Measurements from ENCODE around the gene ANKMY1. TPM values are rescaled to one million over a fixed set of nuclear protein-coding genes. Genes with fewer than 3 reads are reported as not detected.

Gene ANKMY1
- total RNA-seq, 4 donors from 2014 or later: 9.1 to 10.9 (median 10.2) TPM

GRCh38 chr2:240594511-240595380 is 37.0 kb upstream of the ANKMY1 start:
- peaks cover 25 to 100% (median 77%) of the 10 kb centered on the region in 4 donors for H3K36me3 ChIP-seq
- H3K9me3 ChIP-seq: no peaks in the 10 kb centered on the region
- H3K27me3 ChIP-seq: no peaks in the 10 kb centered on the region
- no peak for DNase-seq (ENCODE audit: extremely low spot score)
- peaks cover 21 to 44% (median 39%) of the 10 kb centered on the region in 4 donors for H3K4me1 ChIP-seq
- 88% methylated on average over 12 of the region's 34 CpGs for WGBS
- intact Hi-C loops (cut with DNase I): loop anchor here (5.0 kb wide), 1 partner anchor 37 kb away; the partner anchor contains the start of gene ANKMY1
- TF ChIP-seq POLR2A (IDR thresholded peaks at IDR 0.05; ENCODE audit: low read depth) (no peak), CTCF (IDR thresholded peaks at IDR 0.05) (no peak), EP300 (IDR thresholded peaks at IDR 0.05) (no peak), POLR2AphosphoS5 (IDR thresholded peaks at IDR 0.05) (no peak)
- H3K27ac ChIP-seq (replicated peaks in 1 of 4): no peak overlapping the region
- no peak overlapping the region for H3K4me3 ChIP-seq

- 72% methylated on average over 6 of the region's 19 CpGs for WGBS
- peaks cover 21 to 49% (median 42%) of the 10 kb centered on the region in 4 donors for H3K4me1 ChIP-seq
- TF ChIP-seq POLR2A (IDR thresholded peaks at IDR 0.05; ENCODE audit: low read depth): no peak
- no peaks in the 10 kb centered on the region for H3K27me3 ChIP-seq
- DNase-seq (ENCODE audit: extremely low spot score): no peak
- no peak overlapping the region for H3K4me3 ChIP-seq
- H3K9me3 ChIP-seq: no peaks in the 10 kb centered on the region
- peaks cover 24 to 98% (median 77%) of the 10 kb centered on the region in 4 donors for H3K36me3 ChIP-seq
- intact Hi-C loops (cut with DNase I): loop anchor here (5.0 kb wide), 1 partner anchor 37 kb away; the partner anchor contains the start of gene ANKMY1
- H3K27ac ChIP-seq (replicated peaks in 1 of 4): no peak overlapping the region
Measured at GRCh38 chr2:240593703-240594451, 36.1 kb upstream of the ANKMY1 start.

GRCh38 chr2:240593026-240593702 is 35.4 kb upstream of the ANKMY1 start:
- H3K4me3 ChIP-seq: no peak overlapping the region
- intact Hi-C loops (cut with DNase I): loop anchor here (5.0 kb wide), 1 partner anchor 36 kb away; the partner anchor contains the start of gene ANKMY1
- H3K27me3 ChIP-seq: no peaks in the 10 kb centered on the region
- peaks cover 17 to 91% (median 69%) of the 10 kb centered on the region in 4 donors for H3K36me3 ChIP-seq
- 81% methylated on average over 20 of the region's 20 CpGs for WGBS
- H3K9me3 ChIP-seq: no peaks in the 10 kb centered on the region
- no peak overlapping the region for H3K27ac ChIP-seq (replicated peaks in 1 of 4)
- H3K4me1 ChIP-seq: peaks cover 28 to 56% (median 48%) of the 10 kb centered on the region in 4 donors
- TF ChIP-seq POLR2A (IDR thresholded peaks at IDR 0.05; ENCODE audit: low read depth): no peak
- no peak for TF ChIP-seq CTCF (IDR thresholded peaks at IDR 0.05)
- DNase-seq (ENCODE audit: extremely low spot score): no peak

- no peak for TF ChIP-seq POLR2A (IDR thresholded peaks at IDR 0.05; ENCODE audit: low read depth)
- TF ChIP-seq POLR2AphosphoS5 (IDR thresholded peaks at IDR 0.05): no peak
- TF ChIP-seq CTCF (IDR thresholded peaks at IDR 0.05): no peak
- TF ChIP-seq EP300 (IDR thresholded peaks at IDR 0.05): no peak
- 95% methylated on average over 10 of the region's 13 CpGs for WGBS
- Histone ChIP-seq H3K27ac (replicated peaks in 1 of 4) (no peak overlapping the region), H3K9me3 (no peaks in the 10 kb centered on the region), H3K27me3 (no peaks in the 10 kb centered on the region), H3K36me3 (peaks cover 9 to 77% (median 58%) of the 10 kb centered on the region in 4 donors), H3K4me1 (peaks cover 39 to 64% (median 56%) of the 10 kb centered on the region in 4 donors), H3K4me3 (no peak overlapping the region)
- DNase-seq (ENCODE audit: extremely low spot score): no peak
- intact Hi-C loops (cut with DNase I): loop anchor here (5.0 kb wide), 1 partner anchor 34 kb away; the partner anchor contains the start of gene ANKMY1
Measured at GRCh38 chr2:240591784-240592183, 34.0 kb upstream of the ANKMY1 start.
